NCI-H1417 treated with DMSO at 0.1 percent for 48 hours (cell line): ENCODE results near the gene GGT5.
"Not testable (repeated sequence)": the region's sequence is repeated elsewhere in the genome, so short reads cannot be mapped to it uniquely, and the experiment has no call there.

ENCODE experiments used
- DNase-seq: peaks from one replicate; lab custom pipeline; 2025; lab: John Stamatoyannopoulos, UW

Gene GGT5

DNA sequence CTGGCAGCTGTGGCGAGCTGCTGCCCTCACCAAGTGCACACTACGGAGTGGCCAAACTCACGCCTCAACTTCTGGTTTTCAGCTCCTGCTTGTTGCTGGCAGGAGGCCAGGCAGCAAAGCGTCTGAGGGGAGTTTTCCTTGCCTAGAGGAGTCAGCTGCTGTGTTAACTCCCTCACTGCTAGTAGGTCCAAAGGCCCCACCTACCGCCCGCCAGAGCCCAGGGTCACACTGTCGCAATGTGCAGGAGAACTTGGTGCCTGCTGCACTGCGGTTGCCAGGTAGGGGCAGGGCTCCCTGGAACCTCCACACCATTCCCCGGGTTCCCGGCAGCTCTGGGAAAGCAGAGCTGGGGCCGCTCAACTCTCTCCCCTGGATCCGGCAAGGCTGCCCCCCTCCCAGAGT, at the start of gene GGT5:
TSS of gene GGT5 (minus strand) at position 53 of the 402 bp plus-strand sequence. CDS start 357 bp downstream, outside the sequence.
- not testable (repeated sequence) for DNase-seq

GRCh38 chr22:24292202-24292830, 47.4 kb upstream of the GGT5 start:
- DNase-seq: not testable (repeated sequence)

DNA sequence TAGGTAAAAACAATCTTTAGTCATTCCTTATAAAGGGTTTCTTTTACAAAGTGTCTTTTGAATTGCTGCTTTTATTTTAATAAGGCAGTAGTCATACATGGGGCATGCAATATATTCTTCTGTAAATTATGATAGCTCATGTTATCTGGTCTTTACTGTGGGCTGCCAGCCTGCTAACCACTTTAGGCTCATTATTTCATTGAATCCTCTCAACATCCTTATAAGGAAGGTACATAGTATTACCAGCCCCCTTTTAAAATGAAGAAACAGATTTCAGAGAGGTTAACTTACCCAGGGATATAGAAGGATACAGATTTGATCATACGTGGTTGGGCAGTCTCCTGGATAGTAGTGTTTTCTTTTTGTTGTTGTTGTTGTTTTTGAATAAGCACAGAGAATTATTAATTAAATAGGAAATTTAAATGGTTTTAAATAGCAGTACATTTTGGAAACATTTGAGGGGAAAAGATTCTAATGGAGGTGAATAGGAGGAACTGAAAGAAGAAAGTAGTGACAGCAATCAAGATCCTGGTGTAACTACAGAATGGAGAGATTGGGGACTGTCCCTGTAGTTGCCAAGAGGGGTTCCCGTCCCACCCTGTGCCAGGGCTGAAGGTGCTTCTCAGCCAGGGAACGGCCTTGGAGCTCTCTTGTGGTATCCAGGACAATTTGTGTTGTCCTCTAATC, 46.8 kb upstream of the GGT5 start:
- DNase-seq: no peak

DNA sequence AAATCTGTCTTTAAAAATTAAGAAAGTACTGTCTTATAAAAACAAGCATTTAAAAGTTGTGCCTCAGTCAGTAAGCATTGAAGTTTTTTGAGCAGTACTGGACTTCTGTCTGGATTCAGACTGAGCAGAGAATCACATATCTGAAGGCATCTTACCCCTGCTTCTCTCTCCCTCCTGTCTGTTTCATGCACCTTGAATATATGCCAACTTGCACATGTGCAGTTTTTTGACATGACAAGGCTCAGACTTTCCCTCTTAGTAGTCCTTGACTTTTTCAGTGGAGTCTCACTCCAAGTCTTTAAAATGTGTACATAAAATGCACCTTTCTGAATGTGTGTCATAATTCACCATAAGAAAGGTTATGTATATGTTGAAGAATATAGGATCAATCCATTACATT, 45.6 kb upstream of the GGT5 start:
- DNase-seq: no peak

- no peak for DNase-seq
Observed at GRCh38 chr22:24289741-24290163, 44.9 kb upstream of the GGT5 start.

- DNase-seq: no peak
Observed at GRCh38 chr22:24289114-24289513, 44.2 kb upstream of the GGT5 start.

DNA sequence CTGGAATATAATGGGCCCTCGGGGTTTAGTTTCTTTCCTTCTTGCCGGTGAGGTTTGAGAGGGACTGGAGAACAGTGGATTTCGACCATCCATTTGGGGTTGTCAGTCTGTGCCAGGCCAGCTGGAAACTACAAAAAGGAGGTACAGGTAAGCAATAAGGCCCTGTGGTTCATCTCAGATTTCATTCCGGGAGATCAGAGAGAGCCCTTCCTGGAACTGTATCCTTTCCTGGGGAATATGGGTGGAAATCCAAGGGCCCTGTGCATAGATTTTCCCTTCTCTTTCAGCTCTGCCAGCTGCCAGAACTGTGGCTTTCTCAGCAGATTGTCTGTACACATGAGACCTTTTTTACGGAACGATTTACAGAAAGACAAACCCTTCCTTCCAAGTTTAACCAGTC, 42.9 kb upstream of the GGT5 start:
- not testable (repeated sequence) for DNase-seq

GRCh38 chr22:24287212-24287611, 42.3 kb upstream of the GGT5 start:
- not testable (repeated sequence) for DNase-seq

GRCh38 chr22:24285245-24285644, 40.4 kb upstream of the GGT5 start:
- no peak for DNase-seq

GRCh38 chr22:24284747-24285203, 39.9 kb upstream of the GGT5 start:
- DNase-seq: no peak

DNA sequence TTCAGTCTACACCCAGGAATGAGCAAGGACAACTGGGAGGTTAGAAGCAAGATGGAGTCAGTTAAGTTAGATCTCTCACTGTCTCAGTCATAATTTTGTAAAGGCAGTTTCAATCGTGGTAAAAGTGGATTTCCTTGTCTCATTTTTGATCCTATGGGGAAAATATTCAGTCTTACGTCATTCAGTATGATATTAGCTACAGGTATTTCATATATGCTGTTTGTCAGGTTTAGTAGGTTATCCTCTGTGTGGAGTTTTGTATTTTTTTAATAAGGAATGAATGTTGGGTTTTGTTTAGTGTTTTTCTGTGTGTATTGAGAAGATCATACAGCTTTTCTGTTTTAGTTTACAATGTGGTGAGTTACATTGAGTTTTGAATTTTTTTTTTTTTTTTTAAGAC, 37.5 kb upstream of the GGT5 start:
- no peak for DNase-seq

DNA sequence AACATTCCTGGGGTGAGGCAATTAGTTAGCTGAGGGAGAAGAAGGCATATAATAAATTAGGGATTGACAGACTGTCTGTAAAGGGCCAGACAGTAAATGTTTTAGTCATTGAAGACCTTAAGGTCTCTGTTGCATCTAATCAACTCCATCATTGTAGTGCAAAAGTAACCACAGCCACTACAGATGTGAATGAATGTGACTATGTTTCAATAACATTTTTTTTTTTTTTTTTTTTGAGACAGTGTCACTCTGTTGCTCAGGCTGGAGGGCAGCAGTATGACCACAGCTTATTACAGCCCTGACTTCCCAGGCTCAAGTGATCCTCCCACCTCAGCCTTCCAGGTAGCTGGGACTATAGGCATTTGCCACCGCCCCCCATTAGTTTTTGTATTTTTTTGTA, 35.5 kb upstream of the GGT5 start:
- DNase-seq: not testable (repeated sequence)

DNA sequence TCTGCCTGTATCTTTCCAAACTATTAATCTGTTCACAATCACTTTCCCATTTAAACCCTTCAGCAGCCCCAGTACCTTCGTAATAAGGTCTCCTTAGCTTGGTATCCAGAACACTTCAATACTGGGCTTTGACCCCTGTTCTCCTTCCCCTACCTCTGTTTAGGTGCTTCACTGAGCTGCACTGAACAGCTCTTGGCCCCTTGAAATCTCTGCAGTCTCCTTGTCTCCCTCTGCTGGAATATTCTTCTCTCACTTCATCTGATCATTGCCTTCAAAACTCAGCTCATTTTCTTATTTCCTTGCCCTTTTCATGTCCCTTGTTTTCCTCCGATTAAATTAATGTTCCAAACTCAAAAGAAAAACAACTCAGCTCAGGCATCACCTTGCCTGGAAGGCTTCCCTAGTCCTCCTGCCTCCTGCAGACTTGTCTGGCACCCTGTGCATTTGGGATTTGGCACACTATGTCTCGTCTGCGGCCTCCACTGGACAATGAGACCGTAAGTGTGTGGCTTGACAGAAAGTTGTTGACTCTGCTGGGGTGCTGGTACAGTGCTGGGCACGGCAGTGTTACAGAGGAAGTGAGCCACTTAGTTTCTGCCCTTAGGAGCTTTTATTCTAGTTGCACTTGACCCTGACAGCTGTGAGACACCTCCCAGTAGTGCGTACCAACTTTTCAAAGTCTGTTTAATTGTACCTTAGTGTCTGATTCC, 30.0 kb upstream of the GGT5 start:
- not testable (repeated sequence) for DNase-seq

GRCh38 chr22:24273906-24274305, 29.0 kb upstream of the GGT5 start:
- not testable (repeated sequence) for DNase-seq

DNA sequence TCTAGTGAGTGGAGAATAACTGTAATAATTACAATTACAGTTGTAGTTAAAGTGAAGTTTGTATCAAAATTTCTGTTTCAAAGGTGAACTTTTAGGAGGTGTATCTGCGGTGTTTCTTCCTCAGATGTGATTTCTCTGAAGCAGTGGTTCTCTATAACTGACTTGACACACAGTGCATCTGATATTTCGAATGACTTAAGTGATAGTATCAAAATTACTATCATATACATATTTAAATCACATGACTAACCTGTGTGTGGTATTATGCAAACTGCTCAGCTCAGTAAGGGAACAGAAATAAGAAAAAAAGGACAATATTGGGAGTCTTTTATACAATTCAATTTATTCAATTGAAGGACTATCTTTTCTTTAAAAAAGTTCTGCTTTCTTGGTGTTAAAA, 28.1 kb upstream of the GGT5 start:
- DNase-seq: not testable (repeated sequence)

DNA sequence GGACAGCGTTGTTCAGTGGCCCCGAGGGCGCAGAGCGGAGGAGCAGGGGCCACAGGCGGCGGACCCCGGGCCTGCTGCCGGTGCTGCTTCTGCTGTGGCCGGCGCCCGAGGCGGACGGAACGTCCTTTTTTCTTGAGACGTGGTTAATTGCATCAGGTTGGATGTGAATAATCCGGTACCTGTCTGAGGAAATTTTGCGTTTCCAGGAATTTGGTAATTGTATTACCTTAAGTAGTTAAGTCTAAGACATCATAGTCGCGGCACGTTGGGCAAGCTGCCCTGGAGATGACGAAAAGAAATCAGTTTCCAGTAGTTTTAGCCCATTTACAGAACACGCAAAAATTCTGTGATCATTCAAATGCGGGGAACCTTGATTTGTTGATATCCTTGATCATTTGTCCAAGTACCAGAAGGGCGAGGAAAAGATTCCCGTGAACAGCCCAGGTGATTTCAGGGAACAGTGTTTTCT, 26.5 kb upstream of the GGT5 start:
- no peak for DNase-seq

DNA sequence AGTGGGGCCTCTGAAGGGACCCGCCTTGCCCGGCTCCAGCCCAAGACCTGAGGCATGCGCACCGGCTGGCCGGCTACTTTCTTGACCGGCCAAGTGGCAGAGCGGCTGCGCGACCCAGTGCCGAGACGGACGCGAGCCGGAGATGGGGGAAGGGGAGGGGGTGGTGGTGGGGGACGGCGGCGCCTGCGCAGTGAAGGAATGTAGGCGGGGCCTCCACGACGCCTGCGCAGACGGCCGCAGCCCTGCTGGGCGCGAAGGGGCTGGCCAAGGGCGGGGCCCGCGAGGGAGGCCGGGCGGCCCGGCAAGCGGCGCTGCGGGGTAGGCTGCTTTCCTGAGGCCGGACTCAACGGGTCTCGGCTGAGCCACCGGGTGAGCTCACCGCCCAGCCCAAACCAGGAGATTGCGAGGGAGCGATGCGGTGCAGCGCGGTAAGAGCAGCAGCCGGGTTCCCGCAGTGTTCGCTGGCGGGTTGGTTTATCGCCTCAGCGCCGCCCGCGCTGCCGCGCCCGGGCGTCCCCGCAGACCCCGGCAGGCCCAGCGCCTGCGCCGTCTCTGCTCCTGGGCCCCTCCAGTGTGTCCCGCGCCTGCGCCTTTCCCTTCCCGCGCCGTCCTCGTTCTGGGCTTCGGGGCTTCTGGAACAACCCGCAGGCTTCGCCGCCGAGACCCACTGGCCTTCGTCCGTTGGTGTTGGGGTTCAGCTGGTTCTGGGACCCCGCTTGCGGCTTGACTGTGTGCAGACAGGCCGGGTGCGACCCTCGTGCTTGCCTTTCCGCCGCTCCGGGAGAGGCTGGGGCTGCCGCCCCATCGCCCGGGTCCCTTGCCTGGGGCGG, 25.9 kb upstream of the GGT5 start, which contains the start of gene SPECC1L:
TSS of gene SPECC1L (plus strand) at position 276 of the 830 bp plus-strand sequence. CDS start 31,401 bp downstream, outside the sequence.
- peak; percentile 22 for DNase-seq

DNA sequence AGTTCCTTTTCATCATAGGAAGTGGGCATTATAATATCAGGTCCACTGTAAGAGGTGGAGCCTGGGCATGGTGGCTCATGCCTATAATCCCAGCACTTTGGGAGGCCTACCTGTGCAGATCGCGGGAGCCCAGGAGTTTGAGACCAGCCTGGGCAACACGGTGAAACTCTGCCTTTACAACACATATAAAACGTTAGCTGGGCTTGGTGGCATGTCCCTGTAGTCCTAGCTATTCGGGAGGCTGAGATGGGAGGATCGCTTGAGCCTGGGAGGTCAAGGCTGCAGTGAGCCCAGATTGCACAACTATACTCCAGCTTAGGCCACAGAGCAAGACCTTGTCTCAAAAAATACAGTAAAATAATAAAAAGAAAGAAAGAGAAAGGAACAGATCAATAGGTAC, 21.6 kb upstream of the GGT5 start:
- not testable (repeated sequence) for DNase-seq

DNA sequence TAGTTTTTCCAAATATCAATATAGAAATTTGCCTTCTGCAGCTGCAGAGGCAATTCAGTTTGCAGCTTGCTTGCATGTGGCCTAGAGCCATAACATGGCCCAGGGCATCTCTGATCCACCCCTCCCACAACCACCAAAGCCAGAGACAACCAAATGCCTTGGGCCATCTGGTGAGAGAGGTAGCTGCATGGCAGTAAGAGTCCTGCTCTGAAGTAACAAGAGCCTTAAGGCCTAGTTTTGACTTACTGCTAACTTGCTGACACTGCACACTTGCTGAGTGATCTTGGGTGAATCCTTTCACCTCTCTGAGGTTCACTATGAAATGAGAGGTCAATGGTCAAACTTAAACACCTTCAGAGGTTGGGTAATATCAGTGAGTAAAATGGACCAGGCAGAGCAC, 20.9 kb upstream of the GGT5 start:
- DNase-seq: no peak

GRCh38 chr22:24264329-24264896, 19.5 kb upstream of the GGT5 start:
- DNase-seq: not testable (repeated sequence)

- DNase-seq: not testable (repeated sequence)
Observed at GRCh38 chr22:24263479-24263878, 18.6 kb upstream of the GGT5 start.
